ENCODE data around the gene EIF3K.

- TF ChIP-seq POLR2A (IDR thresholded peaks at IDR 0.05), result no peak
- no peak for TF ChIP-seq CTCF (IDR thresholded peaks at IDR 0.05)
Observed at GRCh38 chr19:38662537-38663155, 43.7 kb downstream of the EIF3K start.
